NCI-H2196 treated with DMSO at 0.1 percent for 48 hours (cell line): ENCODE data around the gene SDC4.

Experiments
- DNase-seq: peaks from one replicate; lab custom pipeline; 2025; ENCODE audit not compliant: unreplicated experiment; lab: John Stamatoyannopoulos, UW

The SDC4 gene

GRCh38 chr20:45344168-45344860 is 3.9 kb downstream of the SDC4 start:
- DNase-seq, result peak; percentile 17

GRCh38 chr20:45343532-45344167 is 4.6 kb downstream of the SDC4 start:
- DNase-seq, result peak; percentile 66

GRCh38 chr20:45342855-45343531 is 5.2 kb downstream of the SDC4 start:
- no peak for DNase-seq

- DNase-seq, result peak; percentile 75
These were observed 6.0 kb downstream of the SDC4 start for GRCh38 chr20:45341939-45342854.

GRCh38 chr20:45341579-45341938 is 6.7 kb downstream of the SDC4 start:
- DNase-seq, result no peak

GRCh38 chr20:45340951-45341350 is 7.3 kb downstream of the SDC4 start:
- no peak for DNase-seq

- peak; percentile 86 for DNase-seq
These were observed 7.9 kb downstream of the SDC4 start for GRCh38 chr20:45340236-45340847.

GRCh38 chr20:45339799-45340198 is 8.4 kb downstream of the SDC4 start:
- DNase-seq, result peak; percentile 47

GRCh38 chr20:45339084-45339483 is 9.1 kb downstream of the SDC4 start:
- no peak for DNase-seq

GRCh38 chr20:45338121-45339030 is 9.8 kb downstream of the SDC4 start:
- DNase-seq, result no peak

- DNase-seq, result no peak
These were observed 10.7 kb downstream of the SDC4 start for GRCh38 chr20:45337367-45338120.

GRCh38 chr20:45336530-45337366 is 11.5 kb downstream of the SDC4 start:
- no peak for DNase-seq

- DNase-seq, result no peak
These were observed 17.7 kb downstream of the SDC4 start for GRCh38 chr20:45330476-45330875.

GRCh38 chr20:45329497-45330319 is 18.5 kb downstream of the SDC4 start:
- DNase-seq, result no peak

- no peak for DNase-seq
These were observed 19.8 kb downstream of the SDC4 start for GRCh38 chr20:45328451-45328850.

GRCh38 chr20:45325371-45325770 is 22.9 kb downstream of the SDC4 start:
- no peak for DNase-seq

- DNase-seq, result no peak
These were observed 24.5 kb downstream of the SDC4 start for GRCh38 chr20:45323731-45324130.
